CD4-positive, alpha-beta T cell treated with Interleukin-4 for 4 hours (primary cell): ENCODE results near the gene CHST11.

Experiments used
- DNase-seq: peaks from one replicate; pipeline ENCODE4 v3.0.0-alpha.2; 2020

CHST11 gene

DNA sequence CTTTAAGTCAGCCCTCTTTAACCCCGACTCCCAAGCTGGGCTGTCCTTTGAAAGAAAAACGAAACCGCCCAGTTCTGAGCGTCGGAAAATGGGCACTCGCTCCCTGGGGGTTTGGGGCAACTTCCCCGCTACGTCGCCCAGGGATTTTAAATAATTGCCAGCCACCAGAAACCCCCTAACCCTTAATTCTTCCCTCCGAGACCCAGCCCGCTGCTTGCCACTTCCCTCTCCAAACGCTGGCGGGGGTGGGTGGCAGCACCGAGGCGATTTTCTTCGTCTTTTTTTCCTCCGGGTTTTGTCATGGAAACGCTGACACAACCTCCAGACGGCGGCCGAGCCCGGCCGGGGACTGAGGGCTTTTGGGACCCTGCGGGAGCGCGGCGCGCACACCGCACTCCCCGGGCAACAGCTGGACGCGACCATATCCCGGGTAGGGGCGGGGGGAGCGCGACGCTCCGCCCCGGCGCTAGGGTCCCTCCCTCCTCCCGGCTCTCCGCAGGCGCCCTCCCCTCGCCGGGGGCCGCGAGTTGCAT lies at the start of gene CHST11:
CHST11 (plus strand) TSS at position 532 of the 533 bp plus-strand sequence.
- peak; percentile 72 for DNase-seq

DNA sequence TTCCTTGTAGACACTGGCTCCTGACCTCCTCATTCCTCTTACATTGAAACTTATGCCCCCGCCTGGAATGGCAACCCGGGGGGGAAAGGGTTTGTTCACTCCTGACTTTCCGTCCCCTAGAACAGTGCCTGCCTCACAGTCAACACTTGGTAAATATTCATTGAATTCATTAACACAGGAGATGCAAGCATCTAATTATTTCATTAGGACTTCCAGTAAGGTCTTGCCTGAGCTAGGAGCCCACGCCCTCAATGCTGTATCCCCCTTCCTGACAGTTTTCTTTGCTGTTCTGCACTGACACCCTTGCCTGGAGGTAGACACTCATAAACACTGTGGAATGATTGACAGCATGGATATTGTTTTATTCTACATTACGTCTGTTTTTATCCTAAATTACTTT lies 49.3 kb upstream of the CHST11 start:
- DNase-seq: no peak

DNA sequence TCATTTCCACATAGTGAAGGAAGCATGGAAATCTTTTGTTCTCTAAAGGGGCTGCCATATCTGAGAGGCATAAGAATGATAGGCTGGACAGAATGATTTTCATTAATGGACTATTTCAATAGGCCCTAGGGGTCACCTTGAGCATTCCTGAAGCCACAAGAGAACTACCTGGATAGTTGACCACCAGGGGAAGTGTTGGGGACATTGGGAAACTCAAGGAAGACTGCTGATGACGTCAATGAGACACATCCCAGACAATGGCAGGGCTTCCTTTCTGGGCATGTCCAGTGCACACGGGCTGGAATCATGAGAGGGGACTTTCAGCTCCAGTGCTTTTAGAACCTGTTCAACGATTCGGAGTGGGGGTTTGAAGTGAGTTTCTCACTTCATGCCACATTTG lies 48.8 kb upstream of the CHST11 start:
- no peak for DNase-seq

DNA sequence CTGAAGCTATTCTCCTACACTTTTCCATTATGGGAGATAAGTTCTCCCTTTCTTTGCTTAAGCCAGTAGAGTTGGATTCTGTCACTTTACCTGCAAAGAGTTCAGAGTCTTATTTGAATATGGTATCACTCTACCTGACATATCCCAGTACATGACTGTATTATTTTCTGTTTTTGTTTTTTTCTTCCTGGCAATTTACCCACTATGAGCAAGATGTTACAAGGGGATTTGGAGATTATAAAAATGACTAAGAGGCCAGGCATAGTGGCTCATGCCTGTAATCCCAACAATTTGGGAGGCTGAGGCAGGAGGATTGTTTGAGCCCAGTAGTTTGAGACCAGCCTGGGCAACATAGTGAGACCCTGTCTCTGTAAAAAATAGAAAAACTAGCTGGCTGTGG lies 46.4 kb upstream of the CHST11 start:
- DNase-seq: no peak

DNA sequence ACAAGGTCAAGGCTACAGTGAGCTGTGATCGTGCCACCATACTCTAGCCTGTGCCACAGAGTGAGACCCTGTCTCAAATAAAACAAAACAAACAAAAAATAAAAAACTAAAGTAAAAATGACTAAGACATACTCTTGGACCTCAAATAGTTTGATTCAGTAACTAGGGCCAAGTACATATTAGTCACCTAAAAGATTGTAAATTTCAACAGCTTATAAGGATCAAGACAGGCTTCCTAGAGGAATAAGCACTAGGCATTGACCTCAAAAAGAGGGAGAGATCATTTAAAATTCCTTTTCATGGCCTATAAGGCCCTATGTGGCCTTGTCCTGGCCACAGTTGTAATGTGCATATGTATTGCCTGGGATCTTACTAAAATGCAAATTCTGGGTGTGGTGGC lies 46.0 kb upstream of the CHST11 start:
- no peak for DNase-seq

DNA sequence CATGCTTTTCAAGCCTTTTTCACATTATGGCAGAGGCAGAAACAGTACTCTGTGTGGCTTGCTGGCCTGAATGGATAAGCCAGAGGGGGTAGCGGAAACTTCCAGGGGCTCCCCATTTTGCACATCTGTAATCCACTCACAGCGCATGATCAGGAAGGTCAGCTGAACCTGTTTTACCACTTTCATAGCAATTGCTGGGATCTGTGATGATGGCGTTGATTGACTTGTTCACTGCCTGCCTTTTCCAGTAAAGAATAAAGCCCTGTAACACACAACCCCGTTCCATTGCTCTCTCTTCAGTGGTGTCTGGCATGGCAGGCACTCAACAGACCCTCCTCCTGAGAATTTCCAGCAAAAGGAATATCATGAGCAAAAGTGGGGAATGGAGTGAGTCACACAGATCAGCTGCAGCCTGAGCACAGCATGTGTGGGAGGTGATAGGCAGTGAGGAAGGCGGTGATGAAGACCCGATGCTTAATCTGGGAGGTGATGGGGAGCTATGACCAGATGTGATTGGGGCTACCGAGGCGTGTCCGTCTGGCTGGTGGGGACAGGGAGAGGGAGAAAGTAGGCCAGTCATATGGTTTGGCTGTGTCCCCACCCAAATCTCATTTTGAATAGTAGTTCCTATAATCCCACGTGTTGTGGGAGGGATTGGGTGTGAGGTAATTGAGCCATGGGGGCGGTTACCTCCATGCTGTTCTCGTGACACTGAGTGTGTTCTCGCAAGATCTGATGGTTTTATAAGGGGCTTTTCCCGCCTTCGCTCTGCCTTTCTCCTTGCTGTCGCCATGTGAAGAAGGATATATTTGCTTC lies 44.7 kb upstream of the CHST11 start:
- DNase-seq: no peak

DNA sequence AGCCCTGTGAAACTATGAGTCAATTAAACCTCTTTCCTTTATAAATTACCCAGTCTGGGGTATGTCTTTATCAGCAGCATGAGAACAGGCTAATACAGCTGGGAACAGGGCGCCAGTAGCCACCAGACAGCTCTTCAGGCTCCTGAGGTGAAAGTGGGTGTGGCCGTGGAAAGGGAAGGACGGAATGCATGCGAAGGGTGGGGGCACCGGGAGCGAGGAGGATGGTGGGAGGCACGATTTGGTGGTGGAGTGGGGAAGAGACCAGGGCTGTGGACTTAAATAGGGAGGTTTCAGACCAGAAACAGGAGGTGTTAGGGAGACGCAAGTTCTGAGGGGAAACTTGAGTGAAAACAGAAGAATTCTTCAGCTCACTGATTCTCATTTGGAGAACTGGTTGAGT lies 44.1 kb upstream of the CHST11 start:
- no peak for DNase-seq

DNA sequence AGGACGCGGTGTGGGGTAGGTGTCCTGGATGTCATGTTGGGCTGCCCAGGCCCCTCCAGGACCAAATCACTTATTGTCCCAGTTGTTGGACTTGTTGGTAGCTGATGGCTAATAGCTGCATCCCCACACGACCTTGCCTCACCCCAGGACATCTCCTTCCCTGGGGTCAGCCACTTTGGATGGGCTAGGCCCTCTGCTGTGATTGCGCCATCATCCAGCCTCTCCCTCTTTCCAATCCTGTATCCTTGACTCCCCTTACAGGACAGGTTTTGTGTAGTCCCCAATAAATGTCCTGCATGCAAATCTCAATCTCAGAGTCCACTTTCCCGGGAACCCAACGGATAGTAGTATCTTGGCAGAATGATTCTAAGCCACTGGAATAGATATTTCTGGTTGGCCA lies 43.4 kb upstream of the CHST11 start:
- DNase-seq: no peak

DNA sequence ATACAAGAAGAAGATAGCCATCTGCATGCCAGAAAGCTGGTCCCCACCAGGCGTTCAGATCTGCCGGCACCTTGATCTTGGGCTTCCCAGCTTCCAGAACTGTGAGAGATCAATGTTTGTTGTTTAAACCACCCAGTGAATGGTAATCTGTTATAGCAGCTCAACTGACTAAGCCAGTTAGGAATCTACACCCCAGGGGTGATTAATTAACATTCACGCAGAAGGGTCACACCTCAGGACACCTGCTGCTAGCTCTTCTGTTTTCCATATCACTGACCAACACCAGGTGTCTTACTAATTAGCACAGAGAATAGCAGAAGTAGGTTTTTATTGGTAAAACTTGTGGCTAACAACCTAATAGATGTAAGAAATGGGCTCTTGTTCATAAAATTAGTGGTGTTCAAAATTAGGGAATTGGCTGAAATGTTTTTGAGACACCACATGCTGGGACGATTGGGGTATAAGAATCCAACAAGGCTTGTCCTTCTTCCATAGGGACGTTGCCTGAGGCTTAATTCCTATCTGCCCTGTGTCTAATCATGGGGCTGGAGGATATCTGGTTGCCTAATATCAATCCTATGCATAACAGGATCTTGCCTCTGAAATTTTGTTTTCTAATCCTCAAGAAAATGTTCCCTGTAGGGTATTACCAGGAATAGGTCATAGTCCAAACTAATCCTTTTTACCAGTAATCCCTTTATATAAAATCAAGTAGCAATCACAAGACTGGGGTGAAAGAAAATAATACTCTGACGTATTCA lies 42.0 kb upstream of the CHST11 start:
- DNase-seq: no peak

DNA sequence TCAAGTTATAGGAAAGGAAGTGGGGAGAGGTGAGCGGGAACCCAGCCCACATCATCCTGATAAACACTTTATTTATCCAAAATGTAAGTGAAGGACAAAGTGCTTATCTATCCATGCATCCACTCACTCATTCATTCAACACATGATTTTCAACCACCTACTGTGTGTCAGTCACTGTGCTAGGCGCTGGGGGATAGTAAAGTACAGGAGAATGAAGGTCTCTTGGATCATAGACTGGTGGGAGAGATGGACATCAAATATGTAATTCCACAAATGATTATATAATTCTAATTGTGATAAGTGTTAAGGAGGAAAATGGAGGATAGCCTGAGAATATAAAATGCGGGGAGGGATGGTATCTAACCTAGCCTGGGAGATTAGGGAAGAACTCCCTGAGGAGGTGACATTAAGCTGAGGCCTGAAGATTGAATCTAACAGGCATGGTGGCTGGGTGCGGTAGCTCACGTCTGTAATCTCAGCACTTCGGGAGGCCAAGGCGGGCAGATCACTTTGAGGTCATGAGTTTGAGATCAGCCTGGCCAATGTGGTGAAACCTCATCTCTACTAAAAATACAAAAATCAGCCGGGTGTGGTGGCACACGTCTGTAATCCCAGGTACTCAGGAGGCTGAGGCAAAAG lies 41.3 kb upstream of the CHST11 start:
- no peak for DNase-seq

DNA sequence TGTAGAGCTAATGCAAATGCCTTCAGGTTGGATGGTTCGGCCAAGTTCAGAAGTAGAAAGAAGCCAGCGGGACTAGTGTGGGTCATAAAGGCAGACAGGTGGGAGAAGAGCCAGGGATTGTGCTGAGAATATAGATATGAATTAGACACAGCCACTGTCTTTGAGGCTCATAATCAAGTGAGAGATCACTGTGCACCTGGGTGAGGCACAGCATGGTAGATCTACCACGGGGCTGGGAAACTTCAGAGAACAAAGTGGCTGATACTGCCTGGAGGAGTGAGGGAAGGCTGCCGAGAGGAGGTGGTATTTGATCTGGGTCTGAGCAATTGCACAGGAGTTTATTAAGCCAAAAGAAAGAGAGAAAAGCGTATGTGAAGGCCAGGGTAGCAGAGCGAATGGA lies 40.6 kb upstream of the CHST11 start:
- DNase-seq: no peak

DNA sequence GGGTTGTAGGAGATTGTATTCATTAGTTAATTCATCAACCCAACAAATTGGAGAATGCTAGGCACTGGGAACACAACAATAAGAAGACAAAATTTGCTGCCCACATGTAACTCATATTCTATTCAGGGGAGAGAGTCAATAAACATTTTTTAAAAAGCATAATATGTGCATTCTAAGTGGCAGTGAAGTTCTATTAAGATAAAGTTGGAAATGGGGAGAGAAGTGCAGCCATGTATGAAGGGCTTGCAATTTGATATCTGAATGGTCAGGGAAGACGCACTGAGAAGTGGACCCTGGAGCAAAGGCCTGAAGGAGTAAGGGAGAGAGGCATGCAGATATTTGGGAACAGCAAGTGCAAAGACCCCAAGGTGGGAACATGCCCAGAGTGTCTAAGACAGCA lies 40.2 kb upstream of the CHST11 start:
- no peak for DNase-seq

DNA sequence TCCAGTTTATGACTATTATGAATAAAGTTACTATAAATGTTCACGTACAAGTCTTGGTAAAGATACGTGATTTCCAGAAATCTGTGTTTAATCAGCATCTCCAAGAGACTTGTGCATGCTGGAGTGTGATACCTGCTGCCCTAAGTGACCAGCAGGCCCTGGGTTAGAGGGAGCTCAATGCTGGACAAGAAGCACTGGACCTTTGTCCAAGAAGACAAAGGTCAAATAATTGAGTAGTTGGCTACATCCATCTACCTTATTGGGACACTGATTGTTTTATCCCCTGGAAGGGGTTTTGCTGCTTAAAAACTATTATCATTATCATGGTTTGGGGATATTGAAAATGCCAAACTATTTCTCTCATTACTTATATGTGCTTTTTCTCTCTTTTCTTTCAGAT lies 37.0 kb upstream of the CHST11 start:
- no peak for DNase-seq

DNA sequence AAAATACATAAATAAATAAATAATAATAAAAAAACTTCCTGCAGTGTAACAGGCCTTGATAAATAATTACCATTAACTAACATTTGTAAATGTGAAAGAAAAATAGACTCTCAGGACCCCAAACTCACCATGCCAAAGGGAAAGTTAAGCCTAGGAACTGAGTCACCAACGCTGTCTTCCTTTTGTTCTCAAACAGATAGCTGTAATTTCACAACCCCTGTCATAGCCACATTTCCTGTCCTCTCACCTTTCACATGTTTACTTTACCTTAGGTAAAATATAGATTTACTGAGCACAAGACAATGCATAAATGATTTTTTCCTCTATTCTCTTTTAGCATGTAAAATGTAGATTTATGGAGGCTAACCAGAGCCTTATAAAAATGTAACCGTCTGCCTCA lies 35.9 kb upstream of the CHST11 start:
- DNase-seq: peak; percentile 18

DNA sequence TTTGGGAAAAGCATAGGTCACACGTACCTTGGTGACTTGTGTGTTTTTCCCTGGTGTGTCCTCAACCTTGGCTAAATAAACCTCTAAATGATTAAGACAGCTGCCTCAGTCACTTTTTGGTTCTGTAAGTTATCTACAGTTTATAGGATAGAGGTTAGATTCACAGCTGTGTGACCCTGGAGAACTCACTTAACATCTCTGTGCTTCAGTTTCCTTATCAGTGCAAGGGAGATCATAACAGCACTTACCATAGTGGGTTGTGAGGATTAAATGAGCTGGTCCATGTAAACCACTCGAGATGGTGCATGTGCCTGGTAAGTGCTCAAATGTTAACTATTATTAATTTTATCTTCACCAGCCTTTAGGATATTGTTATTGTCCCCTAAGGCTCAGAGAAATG lies 35.4 kb upstream of the CHST11 start:
- no peak for DNase-seq

DNA sequence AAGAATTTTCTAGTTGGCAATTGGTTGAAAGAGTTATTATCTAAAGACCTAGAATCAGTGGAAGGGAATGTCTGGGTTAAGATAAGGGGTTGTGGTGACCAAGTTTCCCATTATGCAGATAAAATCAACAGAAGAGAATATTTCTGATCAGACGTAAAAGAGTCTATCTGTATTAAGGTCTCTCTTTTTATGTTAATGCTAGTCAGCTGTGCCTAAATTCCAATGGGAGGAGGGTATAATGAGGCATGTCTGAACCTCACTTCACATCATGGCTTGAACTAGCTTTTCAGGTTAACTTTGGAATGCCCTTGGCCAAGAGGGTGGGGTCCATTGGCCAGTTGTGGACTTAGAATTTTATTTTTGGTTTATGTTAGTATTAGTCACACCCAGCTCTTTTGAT lies 34.3 kb upstream of the CHST11 start:
- no peak for DNase-seq

DNA sequence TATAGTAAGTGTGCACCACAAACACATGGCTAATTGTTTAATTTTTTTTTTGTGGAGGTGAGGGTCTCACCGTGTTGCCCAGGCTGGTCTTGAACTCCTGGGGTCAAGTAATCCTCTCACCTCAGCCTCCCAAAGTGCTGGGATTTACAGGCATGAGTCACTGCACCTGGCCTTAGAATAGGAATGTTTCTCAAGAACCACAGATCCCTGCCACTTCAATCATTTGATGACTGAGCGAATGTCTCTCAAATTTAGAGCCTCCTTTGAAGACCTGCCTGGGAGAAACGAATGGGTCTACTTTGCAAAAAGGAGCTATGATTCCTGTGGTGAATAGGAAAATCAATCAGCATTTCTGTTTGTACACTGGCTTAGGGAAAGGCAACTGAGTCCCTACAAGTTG lies 33.5 kb upstream of the CHST11 start:
- no peak for DNase-seq

DNA sequence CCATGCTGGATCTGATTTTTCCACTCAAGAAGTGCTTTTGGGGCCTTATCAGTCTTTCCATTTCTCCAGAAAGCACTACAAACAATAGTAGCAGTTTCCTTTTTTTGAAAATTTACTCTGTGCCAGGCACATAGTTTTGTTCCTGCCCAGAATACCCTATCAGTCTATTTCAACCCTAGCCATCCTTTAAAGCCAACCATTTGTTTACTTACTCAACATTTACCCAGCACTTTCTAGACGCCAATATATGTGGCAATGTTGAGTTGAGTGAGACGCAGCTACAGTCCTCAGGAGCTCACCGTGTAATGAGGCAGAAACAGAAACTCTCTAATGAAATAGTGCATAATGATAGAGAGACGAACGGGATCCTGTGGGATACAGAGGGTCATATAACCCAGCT lies 32.9 kb upstream of the CHST11 start:
- DNase-seq: no peak

DNA sequence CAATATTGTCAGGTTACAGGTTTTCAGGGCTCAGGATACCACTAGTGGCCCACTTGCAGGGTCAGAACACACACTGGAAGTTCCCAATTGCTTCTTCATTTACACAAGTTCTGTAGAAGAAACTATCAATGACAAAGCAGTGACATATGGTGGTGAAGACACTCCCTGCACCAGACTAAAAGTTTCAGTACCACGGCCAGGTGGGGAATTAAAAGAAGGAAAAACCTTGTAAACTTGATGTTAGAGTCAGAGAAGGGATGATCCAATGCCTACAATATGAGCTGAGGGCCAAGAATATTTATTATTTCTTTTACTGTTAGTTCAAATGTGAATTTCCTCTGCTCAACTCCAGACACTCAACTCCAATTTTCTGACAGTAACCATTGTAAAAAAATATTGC lies 31.8 kb upstream of the CHST11 start:
- no peak for DNase-seq

DNA sequence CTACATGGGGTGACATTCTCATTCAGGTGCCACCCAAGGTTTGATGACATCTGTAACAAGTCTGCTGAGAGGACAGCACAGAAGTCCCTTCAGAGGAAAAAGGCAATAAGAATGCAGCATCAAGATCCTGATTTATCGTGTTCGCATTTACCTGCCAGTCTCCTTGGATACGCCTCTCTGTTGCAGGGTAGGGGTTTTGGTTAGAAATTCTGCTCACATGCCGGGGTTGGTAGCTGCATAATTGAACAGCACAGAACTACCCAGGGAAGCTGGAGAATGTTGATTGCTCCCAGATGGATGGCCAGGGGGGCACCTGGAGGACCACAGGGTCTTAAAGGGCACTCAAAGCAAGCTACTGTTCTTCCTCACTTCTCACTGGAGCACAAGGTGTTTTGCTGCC lies 31.1 kb upstream of the CHST11 start:
- no peak for DNase-seq

DNA sequence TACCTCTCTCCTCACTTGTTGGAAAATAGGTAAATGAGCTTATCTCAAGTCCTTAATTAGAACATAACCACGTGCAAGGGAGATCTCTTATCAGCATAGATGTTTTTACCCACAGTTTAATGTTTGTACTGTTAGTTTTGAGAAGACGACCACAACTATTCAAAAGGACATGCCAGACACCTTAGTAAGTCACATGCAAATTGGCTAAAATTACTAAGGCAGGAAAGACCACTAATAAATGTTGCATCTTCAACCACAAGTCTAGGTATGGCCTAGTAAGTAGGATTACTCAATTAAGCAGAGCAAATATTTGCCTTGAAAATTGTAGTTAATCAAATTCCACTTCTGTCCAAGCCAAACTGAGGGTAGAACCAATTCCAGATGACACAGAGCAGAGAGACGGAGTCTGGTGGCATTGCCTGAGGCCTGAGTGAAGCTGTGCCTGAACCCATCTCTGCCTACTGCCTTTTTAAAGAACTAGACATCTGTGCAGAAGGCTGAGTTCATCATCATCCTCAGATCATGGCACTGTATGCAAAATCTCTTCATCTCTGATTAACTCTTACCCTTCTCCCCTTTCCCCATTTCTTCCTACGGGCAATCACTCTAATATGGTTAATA lies 29.7 kb upstream of the CHST11 start:
- no peak for DNase-seq

DNA sequence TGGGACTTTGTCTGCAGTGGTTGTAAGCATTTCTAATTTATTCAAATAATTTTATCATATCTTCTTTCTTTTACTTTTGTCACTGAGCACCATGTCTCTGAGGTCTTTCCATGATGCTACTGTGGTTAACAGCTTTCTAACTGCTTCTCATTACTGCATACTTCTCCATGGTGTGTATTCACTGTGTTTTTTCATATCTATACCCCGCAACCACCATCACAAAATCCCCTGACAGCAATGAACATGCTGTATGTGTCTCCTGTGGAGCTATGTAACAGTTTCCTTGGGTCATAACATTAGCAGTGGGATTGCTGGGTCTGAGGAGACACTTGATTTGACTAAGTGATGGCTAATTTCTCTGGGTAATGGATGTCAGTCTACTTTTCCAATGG lies 29.2 kb upstream of the CHST11 start:
- peak; percentile 9 for DNase-seq

DNA sequence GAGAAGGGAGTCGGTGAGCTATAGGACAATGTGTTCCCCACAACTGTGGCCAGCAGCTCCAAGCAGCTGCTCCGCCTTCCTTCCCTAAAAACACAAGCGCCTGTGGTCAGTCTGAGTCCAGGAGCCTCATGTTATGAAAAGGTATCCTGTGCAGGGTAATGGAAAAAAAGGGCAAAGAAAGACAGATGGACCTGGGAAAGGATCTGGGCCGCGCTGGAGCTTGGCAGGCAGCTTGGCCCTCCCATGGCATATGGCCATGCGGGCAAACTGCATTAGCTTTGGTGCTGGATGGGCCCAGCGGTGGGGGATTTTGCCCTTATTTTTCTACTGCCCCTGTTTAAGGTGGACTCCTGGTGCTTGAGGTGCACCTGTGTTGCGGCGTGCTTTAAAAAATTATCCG lies 23.7 kb upstream of the CHST11 start:
- no peak for DNase-seq
